HepG2 (cell line): ENCODE data around the gene SMARCA2. TPM values are rescaled to one million over a fixed set of nuclear protein-coding genes. Genes with fewer than 3 reads are reported as not detected.

ENCODE experiments used
- ARID2 ChIP-seq: sonication (generic); formaldehyde crosslinking; IDR thresholded peaks from 2 replicates; pipeline ENCODE4 v1.8.1; 2022; ENCODE audit warnings: mild to moderate bottlenecking, missing genetic modification reagents, borderline replicate concordance
- MIXL1 ChIP-seq: IDR thresholded peaks from 2 replicates; pipeline ENCODE4 v1.6.1; 2016
- SP5 ChIP-seq: IDR thresholded peaks from 2 replicates; pipeline ENCODE4 v1.6.1; 2016; ENCODE audit warnings: low read depth, borderline replicate concordance
- STAT5B ChIP-seq: sonication (generic); formaldehyde crosslinking; IDR thresholded peaks from 2 replicates; pipeline ENCODE4 v1.4.0; 2020; ENCODE audit warnings: missing genetic modification reagents
- THAP11 ChIP-seq: IDR thresholded peaks from 2 replicates; pipeline ENCODE4 v1.6.1; 2016; ENCODE audit warnings: missing biosample characterization, missing genetic modification reagents
- YEATS4 ChIP-seq: sonication (generic); formaldehyde crosslinking; IDR thresholded peaks from 2 replicates; pipeline ENCODE4 v1.4.0; 2020; ENCODE audit warnings: missing genetic modification reagents, borderline replicate concordance
- ZFX ChIP-seq: sonication (generic); formaldehyde crosslinking; IDR thresholded peaks from 2 replicates; pipeline ENCODE4 v1.4.0; 2020; ENCODE audit warnings: mild to moderate bottlenecking, low read depth, missing genetic modification reagents, moderate library complexity
- ZNF121 ChIP-seq: sonication (generic); formaldehyde crosslinking; IDR thresholded peaks from 2 replicates; pipeline ENCODE4 v1.5.0; 2020; ENCODE audit warnings: mild to moderate bottlenecking, missing genetic modification reagents
- ZNF160 ChIP-seq: sonication (generic); formaldehyde crosslinking; IDR thresholded peaks from 2 replicates; pipeline ENCODE4 v1.8.0; 2022; ENCODE audit warnings: mild to moderate bottlenecking, inconsistent platforms, missing genetic modification reagents
- ZNF264 ChIP-seq: sonication (generic); formaldehyde crosslinking; IDR thresholded peaks from 2 replicates; pipeline ENCODE4 v1.4.0; 2020; ENCODE audit warnings: missing genetic modification reagents
- ZNF296 ChIP-seq: sonication (generic); formaldehyde crosslinking; conservative IDR thresholded peaks from 2 replicates; pipeline ENCODE4 v1.5.0; 2020; ENCODE audit warnings: mild to moderate bottlenecking, missing genetic modification reagents
- polyA plus RNA-seq, 8 experiments: library from polyadenylated mRNA; depleted of rRNA in 3 of 8; stranded (reverse) in 7 of 8; unstranded in 1 of 8; fragments of >200 nt; fragmentation: Illumina TruSeq in 4 of 8; extraction: Trizol in 4 of 8; gene quantifications; 2 replicates each; pipeline versions ENCODE4 v1.2.1 to v1.2.3, GENCODE V29; 2011 to 2016; ENCODE audit warnings: low read depth in 4 of 8, missing spikeins in 1 of 8, mixed read lengths in 1 of 8; ENCODE audit not compliant: insufficient read depth in 1 of 8
- total RNA-seq, 5 experiments: library from RNA; depleted of rRNA; stranded (reverse); fragments of >200 nt; fragmentation: Illumina TruSeq; extraction: Trizol; gene quantifications; 2 replicates each; pipeline ENCODE4 v1.2.3, GENCODE V29; 2016; ENCODE audit warnings: low read depth in 1 of 5
- TF ChIP-seq, protein P1 (sequence below): sonication (generic); formaldehyde crosslinking; IDR thresholded peaks from 2 replicates; pipeline ENCODE4 v1.5.0; 2020; ENCODE audit warnings: mild to moderate bottlenecking, missing genetic modification reagents, borderline replicate concordance
- TF ChIP-seq, protein P2 (sequence below), 2 experiments: sonication (generic) in 1 of 2; formaldehyde crosslinking in 1 of 2; IDR thresholded peaks; 2 replicates each; pipeline versions ENCODE4 v1.6.1 to v1.9.0; 2014 to 2022; ENCODE audit warnings: antibody characterized with exemption in 1 of 2, borderline replicate concordance in 1 of 2, inconsistent platforms in 1 of 2, low read depth in 1 of 2, missing genetic modification reagents in 1 of 2
- TF ChIP-seq, protein P3 (sequence below): sonication (generic); formaldehyde crosslinking; IDR thresholded peaks from 2 replicates; pipeline ENCODE4 v1.4.0; 2020; ENCODE audit warnings: missing genetic modification reagents
- TF ChIP-seq, protein P4 (sequence below): sonication (generic); formaldehyde crosslinking; conservative IDR thresholded peaks from 2 replicates; pipeline ENCODE4 v1.4.0; 2020; ENCODE audit warnings: missing genetic modification reagents

Gene SMARCA2
- total and polyA plus RNA-seq, 2 of the 13 experiments (the other 11 are each of a cell fraction or from before 2014, with no cell fraction given): 22.5 to 23.7 TPM

DNA sequence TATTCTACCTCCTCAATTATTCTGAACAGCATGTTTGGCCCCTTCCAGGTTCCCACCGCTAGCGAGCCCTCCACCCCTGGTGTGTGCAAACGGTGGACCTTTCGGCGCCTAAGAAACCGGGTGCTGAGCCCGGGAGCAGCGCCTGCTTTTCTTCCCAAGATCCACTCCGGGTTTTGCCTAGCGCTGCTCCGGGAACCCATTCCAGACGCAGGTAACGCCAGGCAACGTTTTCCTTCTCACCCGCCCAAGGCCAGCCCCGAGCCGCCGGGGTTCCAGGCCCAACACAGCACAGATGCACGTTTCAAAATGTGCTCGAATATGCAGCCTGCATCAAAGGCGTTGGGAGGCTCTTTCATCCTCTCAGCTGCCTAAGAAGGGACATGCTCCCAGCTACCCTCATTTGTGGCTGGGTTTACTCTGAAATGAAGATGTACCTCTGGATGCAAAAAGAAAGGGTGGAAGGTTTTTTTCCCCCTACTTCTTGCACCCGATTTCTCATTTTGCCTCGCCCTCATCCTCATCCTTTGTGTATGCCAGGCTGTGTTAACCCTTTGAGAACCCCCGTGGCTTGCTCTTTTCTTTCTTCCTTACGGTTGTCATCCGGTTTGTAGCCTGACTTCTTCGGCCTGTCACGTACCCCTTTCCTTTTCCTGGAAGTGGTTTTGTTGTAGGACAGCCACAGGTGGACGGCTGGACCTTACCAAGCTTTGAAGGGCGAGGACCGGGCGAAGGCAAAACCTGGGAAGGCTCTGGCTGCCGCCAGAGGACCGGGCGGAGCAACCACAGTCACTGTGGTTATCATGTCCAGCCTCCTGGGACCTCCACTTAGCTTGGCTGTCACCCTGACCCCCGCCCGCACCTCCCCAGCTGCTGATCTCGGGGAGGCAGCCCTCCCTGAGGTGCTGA is 226.9 kb downstream of the SMARCA2 start (continued):
- TF ChIP-seq SP5 (CRISPR knock-in tag): no peak
- peak; percentile 64; the same call in 1 of the 2 replicates for TF ChIP-seq YEATS4 (CRISPR knock-in tag)
- TF ChIP-seq, protein P1, sequence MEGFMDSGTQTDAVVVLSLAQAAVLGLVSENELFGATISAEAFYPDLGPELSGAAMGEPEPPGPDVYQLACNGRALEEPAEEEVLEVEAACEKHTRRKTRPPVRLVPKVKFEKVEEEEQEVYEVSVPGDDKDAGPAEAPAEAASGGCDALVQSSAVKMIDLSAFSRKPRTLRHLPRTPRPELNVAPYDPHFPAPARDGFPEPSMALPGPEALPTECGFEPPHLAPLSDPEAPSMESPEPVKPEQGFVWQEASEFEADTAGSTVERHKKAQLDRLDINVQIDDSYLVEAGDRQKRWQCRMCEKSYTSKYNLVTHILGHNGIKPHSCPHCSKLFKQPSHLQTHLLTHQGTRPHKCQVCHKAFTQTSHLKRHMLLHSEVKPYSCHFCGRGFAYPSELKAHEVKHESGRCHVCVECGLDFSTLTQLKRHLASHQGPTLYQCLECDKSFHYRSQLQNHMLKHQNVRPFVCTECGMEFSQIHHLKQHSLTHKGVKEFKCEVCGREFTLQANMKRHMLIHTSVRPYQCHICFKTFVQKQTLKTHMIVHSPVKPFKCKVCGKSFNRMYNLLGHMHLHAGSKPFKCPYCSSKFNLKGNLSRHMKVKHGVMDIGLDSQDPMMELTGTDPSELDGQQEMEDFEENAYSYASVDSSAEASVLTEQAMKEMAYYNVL (CRISPR knock-in tag): peak; percentile 41; the same call in 1 of the 2 replicates
- no peak for TF ChIP-seq ZNF121 (CRISPR knock-in tag)
- peak; percentile 65 for TF ChIP-seq ZFX (CRISPR knock-in tag)
- TF ChIP-seq STAT5B (CRISPR knock-in tag): 0 out of 2 replicates have a peak, but pooled peaks have one; percentile 30
- TF ChIP-seq ARID2: no peak
- TF ChIP-seq THAP11 (CRISPR knock-in tag): 0 out of 2 replicates have a peak, but pooled peaks have one; percentile 41
- peak; percentile 73 for TF ChIP-seq ZNF264 (CRISPR knock-in tag)
- TF ChIP-seq, protein P2, sequence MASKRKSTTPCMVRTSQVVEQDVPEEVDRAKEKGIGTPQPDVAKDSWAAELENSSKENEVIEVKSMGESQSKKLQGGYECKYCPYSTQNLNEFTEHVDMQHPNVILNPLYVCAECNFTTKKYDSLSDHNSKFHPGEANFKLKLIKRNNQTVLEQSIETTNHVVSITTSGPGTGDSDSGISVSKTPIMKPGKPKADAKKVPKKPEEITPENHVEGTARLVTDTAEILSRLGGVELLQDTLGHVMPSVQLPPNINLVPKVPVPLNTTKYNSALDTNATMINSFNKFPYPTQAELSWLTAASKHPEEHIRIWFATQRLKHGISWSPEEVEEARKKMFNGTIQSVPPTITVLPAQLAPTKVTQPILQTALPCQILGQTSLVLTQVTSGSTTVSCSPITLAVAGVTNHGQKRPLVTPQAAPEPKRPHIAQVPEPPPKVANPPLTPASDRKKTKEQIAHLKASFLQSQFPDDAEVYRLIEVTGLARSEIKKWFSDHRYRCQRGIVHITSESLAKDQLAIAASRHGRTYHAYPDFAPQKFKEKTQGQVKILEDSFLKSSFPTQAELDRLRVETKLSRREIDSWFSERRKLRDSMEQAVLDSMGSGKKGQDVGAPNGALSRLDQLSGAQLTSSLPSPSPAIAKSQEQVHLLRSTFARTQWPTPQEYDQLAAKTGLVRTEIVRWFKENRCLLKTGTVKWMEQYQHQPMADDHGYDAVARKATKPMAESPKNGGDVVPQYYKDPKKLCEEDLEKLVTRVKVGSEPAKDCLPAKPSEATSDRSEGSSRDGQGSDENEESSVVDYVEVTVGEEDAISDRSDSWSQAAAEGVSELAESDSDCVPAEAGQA (IDR thresholded peaks at IDR 0.05; ENCODE audit: low read depth): no peak
- TF ChIP-seq, protein P2 (CRISPR knock-in tag; IDR thresholded peaks at IDR 0.05; ENCODE audit: borderline replicate concordance): no peak
- TF ChIP-seq, protein P3, sequence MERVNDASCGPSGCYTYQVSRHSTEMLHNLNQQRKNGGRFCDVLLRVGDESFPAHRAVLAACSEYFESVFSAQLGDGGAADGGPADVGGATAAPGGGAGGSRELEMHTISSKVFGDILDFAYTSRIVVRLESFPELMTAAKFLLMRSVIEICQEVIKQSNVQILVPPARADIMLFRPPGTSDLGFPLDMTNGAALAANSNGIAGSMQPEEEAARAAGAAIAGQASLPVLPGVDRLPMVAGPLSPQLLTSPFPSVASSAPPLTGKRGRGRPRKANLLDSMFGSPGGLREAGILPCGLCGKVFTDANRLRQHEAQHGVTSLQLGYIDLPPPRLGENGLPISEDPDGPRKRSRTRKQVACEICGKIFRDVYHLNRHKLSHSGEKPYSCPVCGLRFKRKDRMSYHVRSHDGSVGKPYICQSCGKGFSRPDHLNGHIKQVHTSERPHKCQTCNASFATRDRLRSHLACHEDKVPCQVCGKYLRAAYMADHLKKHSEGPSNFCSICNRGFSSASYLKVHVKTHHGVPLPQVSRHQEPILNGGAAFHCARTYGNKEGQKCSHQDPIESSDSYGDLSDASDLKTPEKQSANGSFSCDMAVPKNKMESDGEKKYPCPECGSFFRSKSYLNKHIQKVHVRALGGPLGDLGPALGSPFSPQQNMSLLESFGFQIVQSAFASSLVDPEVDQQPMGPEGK (CRISPR knock-in tag): peak; percentile 45
- TF ChIP-seq MIXL1: peak; percentile 62; the same call in 1 of the 2 replicates
- 0 out of 2 replicates have a peak, but pooled peaks have one; percentile 41 for TF ChIP-seq ZNF296 (CRISPR knock-in tag)
- no peak for TF ChIP-seq ZNF160 (CRISPR knock-in tag)
- TF ChIP-seq, protein P4, sequence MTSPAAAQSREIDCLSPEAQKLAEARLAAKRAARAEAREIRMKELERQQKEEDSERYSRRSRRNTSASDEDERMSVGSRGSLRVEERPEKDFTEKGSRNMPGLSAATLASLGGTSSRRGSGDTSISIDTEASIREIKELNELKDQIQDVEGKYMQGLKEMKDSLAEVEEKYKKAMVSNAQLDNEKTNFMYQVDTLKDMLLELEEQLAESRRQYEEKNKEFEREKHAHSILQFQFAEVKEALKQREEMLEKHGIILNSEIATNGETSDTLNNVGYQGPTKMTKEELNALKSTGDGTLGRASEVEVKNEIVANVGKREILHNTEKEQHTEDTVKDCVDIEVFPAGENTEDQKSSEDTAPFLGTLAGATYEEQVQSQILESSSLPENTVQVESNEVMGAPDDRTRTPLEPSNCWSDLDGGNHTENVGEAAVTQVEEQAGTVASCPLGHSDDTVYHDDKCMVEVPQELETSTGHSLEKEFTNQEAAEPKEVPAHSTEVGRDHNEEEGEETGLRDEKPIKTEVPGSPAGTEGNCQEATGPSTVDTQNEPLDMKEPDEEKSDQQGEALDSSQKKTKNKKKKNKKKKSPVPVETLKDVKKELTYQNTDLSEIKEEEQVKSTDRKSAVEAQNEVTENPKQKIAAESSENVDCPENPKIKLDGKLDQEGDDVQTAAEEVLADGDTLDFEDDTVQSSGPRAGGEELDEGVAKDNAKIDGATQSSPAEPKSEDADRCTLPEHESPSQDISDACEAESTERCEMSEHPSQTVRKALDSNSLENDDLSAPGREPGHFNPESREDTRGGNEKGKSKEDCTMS: no peak
